Naive thymus-derived CD4-positive, alpha-beta T cell (primary cell): ENCODE results near the gene C8A. TPM values are rescaled to one million over a fixed set of nuclear protein-coding genes. Genes with fewer than 3 reads are reported as not detected.

Source experiments
- ATAC-seq: fragments of 150-1000 bp; cut with Tn5 transposase; 2 replicates; pipeline ENCODE4 v1.10.0; 2021; ENCODE audit warnings: mild to moderate bottlenecking, moderate library complexity
- CTCF ChIA-PET: fragments of 350-600 bp; sonication (Branson Sonifier 250); formaldehyde crosslinking; loops from one replicate; lab custom pipeline; 2021; ENCODE audit warnings: antibody characterized with exemption; lab: Charles Lee
- POLR2A ChIA-PET: fragments of 350-600 bp; sonication (Branson Sonifier 250); formaldehyde crosslinking; loops from one replicate; lab custom pipeline; 2021; ENCODE audit warnings: antibody characterized with exemption, inconsistent platforms; lab: Charles Lee
- DNase-seq, 9 donors: peaks; one replicate each; pipeline versions ENCODE4 v3.0.0 to v3.0.0-alpha.2; 2020 to 2022; ENCODE audit warnings: mixed read lengths in 1 of 9
- H3K27ac ChIP-seq: one replicate; pipeline ENCODE4 v1.7.0; 2013; ENCODE audit warnings: mild to moderate bottlenecking, low read depth, low read length, moderate library complexity
- H3K27me3 ChIP-seq, 2 donors: one replicate each; pipeline ENCODE4 v1.7.0; 2013; ENCODE audit warnings: low read length in 2 of 2, mild to moderate bottlenecking in 2 of 2, moderate library complexity in 2 of 2; ENCODE audit not compliant: control insufficient read depth in 2 of 2, insufficient read depth in 2 of 2
- H3K36me3 ChIP-seq, 3 experiments: 1 replicate in 2 of 3; 2 replicates in 1 of 3; pipeline ENCODE4 v1.7.0; 2013; ENCODE audit warnings: low read length in 3 of 3, mild to moderate bottlenecking in 3 of 3, moderate library complexity in 1 of 3; ENCODE audit not compliant: insufficient read depth in 3 of 3, control insufficient read depth in 2 of 3
- H3K4me1 ChIP-seq, 2 donors: one replicate each; pipeline ENCODE4 v1.7.0; 2013; ENCODE audit warnings: low read length in 2 of 2, mild to moderate bottlenecking in 2 of 2, moderate library complexity in 1 of 2; ENCODE audit not compliant: control insufficient read depth in 2 of 2, insufficient read depth in 2 of 2
- H3K4me3 ChIP-seq: 2 replicates; pipeline ENCODE4 v1.7.0; 2013; ENCODE audit warnings: mild to moderate bottlenecking, low read length
- H3K9me3 ChIP-seq, 3 experiments: 1 replicate in 2 of 3; 2 replicates in 1 of 3; pipeline ENCODE4 v1.7.0; 2013; ENCODE audit warnings: low read length in 3 of 3; ENCODE audit not compliant: control insufficient read depth in 2 of 3
- H3K27ac Mint-ChIP-seq, 9 donors: one replicate each; pipeline ENCODE4 v1.8.0; 2020 to 2022; ENCODE audit warnings: mixed read lengths in 9 of 9, mild to moderate bottlenecking in 8 of 9, moderate library complexity in 5 of 9, inconsistent platforms in 2 of 9
- H3K27me3 Mint-ChIP-seq, 5 donors: one replicate each; pipeline ENCODE4 v1.8.0; 2021 to 2022; ENCODE audit warnings: mixed read lengths in 5 of 5, mild to moderate bottlenecking in 1 of 5
- H3K36me3 Mint-ChIP-seq, 5 donors: one replicate each; pipeline ENCODE4 v1.8.0; 2020 to 2022; ENCODE audit warnings: mixed read lengths in 5 of 5, mild to moderate bottlenecking in 3 of 5, inconsistent platforms in 1 of 5
- H3K4me1 Mint-ChIP-seq, 7 donors: one replicate each; pipeline ENCODE4 v1.8.0; 2020 to 2022; ENCODE audit warnings: mixed read lengths in 7 of 7, mild to moderate bottlenecking in 3 of 7, inconsistent platforms in 1 of 7
- H3K4me3 Mint-ChIP-seq, 10 donors: one replicate each; pipeline ENCODE4 v1.8.0; 2020 to 2022; ENCODE audit warnings: mild to moderate bottlenecking in 10 of 10, mixed read lengths in 10 of 10, moderate library complexity in 6 of 10, inconsistent platforms in 2 of 10
- H3K9me3 Mint-ChIP-seq, 11 donors: one replicate each; pipeline ENCODE4 v1.8.0; 2020 to 2022; ENCODE audit warnings: mixed read lengths in 11 of 11, mild to moderate bottlenecking in 4 of 11, inconsistent platforms in 1 of 11, moderate library complexity in 1 of 11
- intact Hi-C, 2 donors: fragments of 100-400 bp; cut with micrococcal nuclease; formaldehyde crosslinking; loops; one replicate each; pipeline ENCODE4 v1.15.1; 2023
- polyA plus RNA-seq, 2 donors: library from polyadenylated mRNA; unstranded; fragments of 300-500 nt; fragmentation: Illumina TruSeq; gene quantifications; one replicate each; pipeline ENCODE4 v1.2.3, GENCODE V29; 2021
- total RNA-seq, 6 experiments: library from RNA in 5 of 6; stranded (reverse) in 5 of 6; gene quantifications; 1 replicate in 5 of 6; 2 replicates in 1 of 6; pipeline ENCODE4 v1.2.3 and lab custom pipeline; 2021 to 2026

The C8A gene
- total and polyA plus RNA-seq, 7 experiments from 2014 or later: not detected

GRCh38 chr1:56952501-56952900 lies 97.9 kb downstream of the C8A start:
- Histone ChIP-seq H3K27ac (no peak overlapping the region), H3K36me3 (no peaks in the 10 kb centered on the region), H3K4me1 (no peaks in the 10 kb centered on the region), H3K9me3 (no peaks in the 10 kb centered on the region), H3K27me3 (no peaks in the 10 kb centered on the region), H3K4me3 (no peak overlapping the region)
- intact Hi-C loops: no loop called here
- H3K4me1 Mint-ChIP-seq: no peaks in the 10 kb centered on the region
- peaks cover 0 to 12% (median 5%) of the 10 kb centered on the region in 5 donors for H3K27me3 Mint-ChIP-seq
- ATAC-seq (no peak), DNase-seq (no peak)
- no peak overlapping the region for H3K27ac Mint-ChIP-seq
- H3K4me3 Mint-ChIP-seq: no peak overlapping the region
- H3K9me3 Mint-ChIP-seq: peaks cover 0 to 3% (median 0%) of the 10 kb centered on the region in 11 donors
- POLR2A ChIA-PET: no interaction called here
- H3K36me3 Mint-ChIP-seq: no peaks in the 10 kb centered on the region
- CTCF ChIA-PET: no interaction called here

DNA sequence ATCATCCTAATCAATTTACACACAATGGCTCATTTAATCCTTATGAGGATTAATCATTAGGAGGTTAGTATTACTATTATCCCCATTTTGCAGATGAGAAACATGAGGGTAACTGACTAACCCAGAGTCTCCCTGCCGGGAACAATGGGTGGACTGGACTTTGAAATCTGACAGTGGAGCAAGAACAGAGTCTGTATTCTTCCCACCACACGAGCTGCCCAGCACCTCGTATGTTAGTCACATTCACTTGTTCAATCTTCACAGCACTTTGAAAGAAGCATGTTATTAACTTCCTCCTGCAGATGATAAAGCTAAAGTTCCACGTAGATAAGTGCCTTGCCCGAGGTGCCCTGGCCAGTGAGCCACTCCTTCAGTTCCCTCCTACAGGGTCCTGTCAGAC lies 98.8 kb downstream of the C8A start:
- POLR2A ChIA-PET: no interaction called here
- Histone ChIP-seq H3K27ac (no peak overlapping the region), H3K4me1 (no peaks in the 10 kb centered on the region), H3K27me3 (no peaks in the 10 kb centered on the region), H3K4me3 (no peak overlapping the region), H3K9me3 (no peaks in the 10 kb centered on the region), H3K36me3 (no peaks in the 10 kb centered on the region)
- Mint-ChIP-seq H3K36me3 (no peaks in the 10 kb centered on the region), H3K4me1 (no peaks in the 10 kb centered on the region), H3K9me3 (peaks cover 0 to 3% (median 0%) of the 10 kb centered on the region in 11 donors), H3K4me3 (no peak overlapping the region), H3K27ac (no peak overlapping the region), H3K27me3 (peaks cover 0 to 16% (median 5%) of the 10 kb centered on the region in 5 donors)
- intact Hi-C loops: no loop called here
- ATAC-seq (no peak), DNase-seq (no peak)
- CTCF ChIA-PET: no interaction called here

GRCh38 chr1:56954664-56955063 lies 100.1 kb downstream of the C8A start:
- H3K36me3 Mint-ChIP-seq: no peaks in the 10 kb centered on the region
- no peak overlapping the region for H3K27ac ChIP-seq
- no peak overlapping the region for H3K4me3 Mint-ChIP-seq

DNA sequence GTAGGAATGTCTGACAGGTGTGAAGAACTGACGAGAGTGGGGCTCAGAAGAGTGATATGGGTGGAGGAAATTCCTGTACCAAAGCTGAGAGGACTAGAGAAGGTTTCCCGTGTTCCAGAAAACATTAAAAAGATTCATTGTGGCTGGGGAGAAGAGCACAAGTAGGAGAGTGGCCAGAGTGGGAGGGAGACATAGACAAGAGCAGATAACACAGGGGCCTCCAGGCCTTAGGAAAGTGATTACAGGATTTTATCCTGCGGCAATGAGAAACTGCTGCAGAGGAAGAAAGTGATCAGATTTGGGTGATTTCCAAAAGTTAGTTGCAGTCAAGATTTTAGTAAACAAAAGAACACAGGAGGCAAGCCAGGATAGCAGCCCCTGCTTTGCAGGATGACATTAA lies 103.3 kb downstream of the C8A start:
- Mint-ChIP-seq H3K4me1 (peaks cover 0 to 4% (median 0%) of the 10 kb centered on the region in 7 donors), H3K4me3 (no peak overlapping the region), H3K9me3 (peaks cover 0 to 1% (median 0%) of the 10 kb centered on the region in 11 donors), H3K27me3 (peaks cover 0 to 16% (median 5%) of the 10 kb centered on the region in 5 donors), H3K36me3 (no peaks in the 10 kb centered on the region), H3K27ac (no peak overlapping the region)
- Histone ChIP-seq H3K36me3 (no peaks in the 10 kb centered on the region), H3K9me3 (no peaks in the 10 kb centered on the region), H3K27ac (no peak overlapping the region), H3K27me3 (no peaks in the 10 kb centered on the region), H3K4me1 (no peaks in the 10 kb centered on the region), H3K4me3 (no peak overlapping the region)
- CTCF ChIA-PET: no interaction called here
- ATAC-seq (no peak), DNase-seq (no peak)
- POLR2A ChIA-PET: no interaction called here
- intact Hi-C loops: no loop called here

More at GRCh38 chr1:56954664-56955063, 100.1 kb downstream of the C8A start:
- H3K9me3 Mint-ChIP-seq: peaks cover 0 to 4% (median 0%) of the 10 kb centered on the region in 11 donors
- ChIA-PET POLR2A (no interaction called here), CTCF (no interaction called here)
- no peak overlapping the region for H3K4me3 ChIP-seq
- H3K4me1 Mint-ChIP-seq: no peaks in the 10 kb centered on the region
- no peaks in the 10 kb centered on the region for H3K27me3 ChIP-seq
- H3K36me3 ChIP-seq: no peaks in the 10 kb centered on the region
- ATAC-seq: no peak
- H3K27me3 Mint-ChIP-seq: peaks cover 0 to 16% (median 5%) of the 10 kb centered on the region in 5 donors
- H3K9me3 ChIP-seq: no peaks in the 10 kb centered on the region
- DNase-seq: no peak
- H3K27ac Mint-ChIP-seq: no peak overlapping the region
- H3K4me1 ChIP-seq: no peaks in the 10 kb centered on the region
- intact Hi-C loops: no loop called here

DNA sequence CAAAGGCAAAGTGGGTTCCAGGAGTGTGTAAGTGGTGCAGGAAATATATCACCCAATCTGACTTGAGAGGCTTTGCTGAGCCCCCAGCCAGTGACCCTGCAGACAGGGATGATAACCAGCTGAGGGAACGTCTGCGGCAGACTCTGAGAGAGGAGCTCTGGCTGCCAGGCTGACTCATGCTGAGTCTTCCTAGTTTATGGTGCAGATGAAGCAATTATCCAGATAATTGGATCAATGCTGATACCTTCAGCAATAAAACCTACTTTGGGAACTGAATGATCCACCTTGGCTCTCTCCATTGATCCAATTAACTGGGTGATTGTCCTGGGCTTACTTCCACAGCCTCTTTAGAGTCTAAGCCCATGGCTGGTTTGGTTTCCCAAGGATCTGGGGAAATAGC lies 103.9 kb downstream of the C8A start:
- no peaks in the 10 kb centered on the region for H3K36me3 ChIP-seq
- no peaks in the 10 kb centered on the region for H3K27me3 ChIP-seq
- H3K4me1 ChIP-seq: no peaks in the 10 kb centered on the region
- peaks cover 0 to 4% (median 0%) of the 10 kb centered on the region in 7 donors for H3K4me1 Mint-ChIP-seq
- POLR2A ChIA-PET: no interaction called here
- intact Hi-C loops: no loop called here
- no peaks in the 10 kb centered on the region for H3K9me3 ChIP-seq
- ATAC-seq (no peak), DNase-seq (no peak)
- peaks cover 0 to 2% (median 0%) of the 10 kb centered on the region in 11 donors for H3K9me3 Mint-ChIP-seq
- no peak overlapping the region for H3K27ac Mint-ChIP-seq
- CTCF ChIA-PET: no interaction called here
- H3K4me3 ChIP-seq: no peak overlapping the region
- H3K27ac ChIP-seq: no peak overlapping the region
- H3K36me3 Mint-ChIP-seq: no peaks in the 10 kb centered on the region
- peaks cover 0 to 15% (median 5%) of the 10 kb centered on the region in 5 donors for H3K27me3 Mint-ChIP-seq
- no peak overlapping the region for H3K4me3 Mint-ChIP-seq

DNA sequence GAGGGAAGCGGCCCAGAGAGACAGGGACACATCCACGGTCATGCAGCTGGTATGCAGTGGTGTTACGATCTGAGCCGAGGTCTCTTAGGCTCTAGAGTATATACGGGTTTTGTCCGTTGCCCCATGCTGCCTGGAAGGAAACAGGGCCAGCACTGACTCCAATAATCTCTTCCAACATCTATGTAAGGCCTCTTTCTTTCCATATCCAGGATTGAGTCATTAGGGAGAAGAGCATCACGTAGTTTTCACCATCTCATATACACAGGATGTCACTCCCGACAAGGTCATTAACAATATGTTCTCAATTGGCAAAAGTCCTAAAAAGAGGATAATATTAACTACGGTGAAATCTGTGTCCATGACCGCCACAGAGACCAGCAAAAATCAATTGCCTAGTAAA lies 106.8 kb downstream of the C8A start:
- Mint-ChIP-seq H3K27me3 (peaks cover 0 to 16% (median 5%) of the 10 kb centered on the region in 5 donors), H3K4me1 (peaks cover 0 to 4% (median 0%) of the 10 kb centered on the region in 7 donors), H3K36me3 (no peaks in the 10 kb centered on the region), H3K9me3 (peaks cover 0 to 2% (median 0%) of the 10 kb centered on the region in 11 donors), H3K4me3 (no peak overlapping the region), H3K27ac (no peak overlapping the region)
- H3K27me3 ChIP-seq: no peaks in the 10 kb centered on the region
- intact Hi-C loops: no loop called here
- ChIA-PET POLR2A (no interaction called here), CTCF (no interaction called here)
- no peaks in the 10 kb centered on the region for H3K9me3 ChIP-seq
- H3K4me3 ChIP-seq: no peak overlapping the region
- no peaks in the 10 kb centered on the region for H3K4me1 ChIP-seq
- H3K36me3 ChIP-seq: no peaks in the 10 kb centered on the region
- H3K27ac ChIP-seq: no peak overlapping the region
- DNase-seq (no peak), ATAC-seq (no peak)

- no peak overlapping the region for H3K4me3 Mint-ChIP-seq
- DNase-seq (no peak), ATAC-seq (no peak)
- H3K27ac Mint-ChIP-seq: no peak overlapping the region
- peaks cover 0 to 4% (median 0%) of the 10 kb centered on the region in 7 donors for H3K4me1 Mint-ChIP-seq
- Histone ChIP-seq H3K36me3 (no peaks in the 10 kb centered on the region), H3K4me3 (no peak overlapping the region), H3K9me3 (no peaks in the 10 kb centered on the region), H3K4me1 (no peaks in the 10 kb centered on the region), H3K27ac (no peak overlapping the region), H3K27me3 (no peaks in the 10 kb centered on the region)
- H3K36me3 Mint-ChIP-seq: no peaks in the 10 kb centered on the region
- peaks cover 1 to 8% (median 5%) of the 10 kb centered on the region in 5 donors for H3K27me3 Mint-ChIP-seq
- ChIA-PET POLR2A (no interaction called here), CTCF (no interaction called here)
- peaks cover 0 to 4% (median 1%) of the 10 kb centered on the region in 11 donors for H3K9me3 Mint-ChIP-seq
- intact Hi-C loops: no loop called here
Observed at GRCh38 chr1:56963667-56964066, 109.1 kb downstream of the C8A start.
